Effector memory CD4-positive, alpha-beta T cell (primary cell): ENCODE results near the gene COL20A1.

Experiments
- DNase-seq, 3 donors: peaks; one replicate each; pipeline ENCODE4 v3.0.0-alpha.2; 2020
- H3K27ac ChIP-seq: 2 replicates; pipeline ENCODE4 v1.7.0; 2013; ENCODE audit warnings: mild to moderate bottlenecking, low read length, moderate library complexity; ENCODE audit not compliant: insufficient read depth, poor library complexity, severe bottlenecking
- H3K27me3 ChIP-seq: replicated peaks from 2 replicates; pipeline ENCODE4 v1.7.0; 2013; ENCODE audit warnings: mild to moderate bottlenecking, low read length; ENCODE audit not compliant: insufficient read depth, control insufficient read depth, poor library complexity, severe bottlenecking
- H3K36me3 ChIP-seq: 2 replicates; pipeline ENCODE4 v1.7.0; 2013; ENCODE audit warnings: mild to moderate bottlenecking, low read length, moderate library complexity; ENCODE audit not compliant: control insufficient read depth, insufficient read depth
- H3K4me1 ChIP-seq: 2 replicates; pipeline ENCODE4 v1.7.0; 2013; ENCODE audit warnings: low read length, mild to moderate bottlenecking; ENCODE audit not compliant: control insufficient read depth, insufficient read depth, poor library complexity, severe bottlenecking
- H3K4me3 ChIP-seq: 2 replicates; pipeline ENCODE4 v1.7.0; 2013; ENCODE audit warnings: low read length, low read depth, mild to moderate bottlenecking; ENCODE audit not compliant: insufficient read depth, poor library complexity, severe bottlenecking
- H3K9me3 ChIP-seq: 2 replicates; pipeline ENCODE4 v1.7.0; 2013; ENCODE audit warnings: mild to moderate bottlenecking, low read length, moderate library complexity; ENCODE audit not compliant: control insufficient read depth

Gene COL20A1

DNA sequence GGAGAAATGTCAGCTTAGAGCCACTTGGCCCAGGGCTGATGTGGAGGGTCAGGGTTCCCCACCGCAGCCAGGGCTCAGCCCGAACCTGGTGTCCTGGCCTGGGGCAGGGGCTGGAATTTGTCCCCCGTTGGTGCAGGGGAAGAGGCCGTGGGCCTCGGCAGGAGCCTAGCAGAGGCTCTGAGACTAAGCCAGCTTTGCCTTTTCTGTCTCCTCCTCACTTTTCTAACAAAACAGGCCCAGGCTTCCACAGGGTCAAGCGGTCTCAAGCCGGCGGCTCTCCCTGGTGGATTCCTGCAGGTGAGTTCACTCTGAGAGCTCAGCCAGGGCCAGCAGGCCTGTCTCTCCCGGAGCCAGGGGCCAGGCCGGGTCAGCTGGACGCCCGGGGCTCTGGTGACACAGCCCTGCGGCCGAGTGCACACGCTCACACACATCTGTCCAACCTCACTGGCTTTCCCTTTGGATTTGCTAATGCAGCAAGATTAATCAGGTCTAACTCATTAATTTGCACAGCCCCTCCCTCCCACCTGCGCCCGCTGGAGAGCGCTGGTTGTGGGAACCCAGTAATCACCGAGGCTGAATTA, 71.1 kb downstream of the COL20A1 start:
- H3K4me3 ChIP-seq: no peak overlapping the region
- no peaks in the 10 kb centered on the region for H3K36me3 ChIP-seq
- H3K27ac ChIP-seq: no peak overlapping the region
- no peaks in the 10 kb centered on the region for H3K9me3 ChIP-seq
- peaks cover 24% of the 10 kb centered on the region for H3K27me3 ChIP-seq
- peaks cover 5% of the 10 kb centered on the region for H3K4me1 ChIP-seq
- DNase-seq: no peak

DNA sequence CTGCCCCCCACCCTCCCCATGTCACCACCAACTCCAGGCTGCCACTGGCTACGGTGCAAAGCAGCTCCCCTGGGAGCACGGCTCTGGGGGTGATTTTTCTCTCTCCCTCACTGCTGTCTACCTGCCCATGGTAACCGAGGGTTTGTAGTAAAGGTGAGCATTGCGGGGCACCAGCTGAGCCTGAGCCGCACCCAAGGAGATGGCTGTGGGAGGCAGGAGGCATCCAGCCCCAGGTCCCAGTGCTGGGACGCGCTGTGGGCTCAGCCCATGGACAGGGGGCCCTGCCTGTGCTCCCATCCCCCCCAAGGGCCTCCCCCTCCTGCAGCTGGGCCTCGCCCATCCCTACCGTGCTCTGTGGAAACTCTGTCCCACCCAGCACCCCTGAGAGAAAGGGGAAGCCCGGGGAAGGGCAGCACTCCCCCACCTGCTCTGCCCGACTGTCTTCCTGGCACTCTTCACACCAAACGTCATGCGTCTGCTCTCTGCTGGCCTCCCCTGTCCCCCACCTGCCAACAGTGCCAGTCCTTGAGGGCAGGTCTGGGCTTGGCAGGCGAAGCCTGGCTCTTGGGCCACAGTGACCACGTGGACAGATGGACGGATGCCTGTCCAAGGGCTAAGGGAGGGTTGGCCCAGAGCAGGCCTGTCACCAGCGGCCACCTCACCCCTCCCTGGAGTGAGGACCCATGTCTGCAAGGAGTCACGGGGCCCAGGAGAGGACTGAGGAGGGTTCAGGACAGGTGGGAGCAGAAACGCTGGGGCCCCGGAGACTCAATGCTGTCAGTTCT, 72.0 kb downstream of the COL20A1 start:
- Histone ChIP-seq H3K4me1 (peaks cover 5% of the 10 kb centered on the region), H3K4me3 (no peak overlapping the region), H3K27me3 (peaks cover 21% of the 10 kb centered on the region), H3K27ac (no peak overlapping the region), H3K36me3 (no peaks in the 10 kb centered on the region), H3K9me3 (no peaks in the 10 kb centered on the region)
- no peak for DNase-seq

DNA sequence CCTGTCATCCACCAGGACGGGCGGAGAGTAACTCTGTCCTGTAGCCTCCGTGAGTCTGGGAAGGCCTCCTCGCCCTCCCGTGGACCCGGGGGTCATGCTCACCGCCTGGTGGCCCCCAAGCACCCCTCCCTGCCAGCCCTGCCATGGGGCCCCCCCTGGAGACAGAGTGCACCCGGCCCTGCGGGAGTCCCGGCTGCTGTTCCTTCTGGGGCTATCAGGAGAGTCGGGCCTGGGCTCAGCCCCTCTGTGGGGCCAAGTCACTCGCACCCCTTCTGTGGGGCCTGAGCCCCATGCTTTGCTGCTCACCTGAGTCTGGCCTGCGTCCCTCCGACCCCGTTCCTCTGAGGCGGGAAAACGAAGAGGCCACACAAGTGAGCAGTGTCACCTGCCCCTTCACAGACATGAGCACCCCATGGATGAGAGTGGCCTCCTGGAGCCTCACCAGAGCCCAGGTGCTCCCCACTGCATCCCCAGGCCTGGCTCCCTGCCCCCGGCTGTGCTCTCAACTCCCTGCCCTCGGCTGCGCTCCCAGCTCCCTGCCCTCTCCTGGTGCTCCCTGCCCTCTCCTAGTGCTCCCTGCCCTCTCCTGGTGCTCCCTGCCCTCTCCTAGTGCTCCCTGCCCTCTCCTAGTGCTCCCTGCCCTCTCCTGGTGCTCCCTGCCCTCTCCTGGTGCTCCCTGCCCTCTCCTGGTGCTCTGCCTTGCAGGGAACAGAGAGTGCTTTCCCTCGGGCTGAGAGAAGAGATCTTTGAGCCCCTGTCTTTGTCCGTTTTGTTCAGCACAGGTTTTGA, 72.8 kb downstream of the COL20A1 start:
- H3K4me1 ChIP-seq: no peaks in the 10 kb centered on the region
- H3K4me3 ChIP-seq: no peak overlapping the region
- H3K9me3 ChIP-seq: no peaks in the 10 kb centered on the region
- H3K36me3 ChIP-seq: no peaks in the 10 kb centered on the region
- no peak for DNase-seq
- H3K27ac ChIP-seq: no peak overlapping the region
- H3K27me3 ChIP-seq: peaks cover 13% of the 10 kb centered on the region

DNA sequence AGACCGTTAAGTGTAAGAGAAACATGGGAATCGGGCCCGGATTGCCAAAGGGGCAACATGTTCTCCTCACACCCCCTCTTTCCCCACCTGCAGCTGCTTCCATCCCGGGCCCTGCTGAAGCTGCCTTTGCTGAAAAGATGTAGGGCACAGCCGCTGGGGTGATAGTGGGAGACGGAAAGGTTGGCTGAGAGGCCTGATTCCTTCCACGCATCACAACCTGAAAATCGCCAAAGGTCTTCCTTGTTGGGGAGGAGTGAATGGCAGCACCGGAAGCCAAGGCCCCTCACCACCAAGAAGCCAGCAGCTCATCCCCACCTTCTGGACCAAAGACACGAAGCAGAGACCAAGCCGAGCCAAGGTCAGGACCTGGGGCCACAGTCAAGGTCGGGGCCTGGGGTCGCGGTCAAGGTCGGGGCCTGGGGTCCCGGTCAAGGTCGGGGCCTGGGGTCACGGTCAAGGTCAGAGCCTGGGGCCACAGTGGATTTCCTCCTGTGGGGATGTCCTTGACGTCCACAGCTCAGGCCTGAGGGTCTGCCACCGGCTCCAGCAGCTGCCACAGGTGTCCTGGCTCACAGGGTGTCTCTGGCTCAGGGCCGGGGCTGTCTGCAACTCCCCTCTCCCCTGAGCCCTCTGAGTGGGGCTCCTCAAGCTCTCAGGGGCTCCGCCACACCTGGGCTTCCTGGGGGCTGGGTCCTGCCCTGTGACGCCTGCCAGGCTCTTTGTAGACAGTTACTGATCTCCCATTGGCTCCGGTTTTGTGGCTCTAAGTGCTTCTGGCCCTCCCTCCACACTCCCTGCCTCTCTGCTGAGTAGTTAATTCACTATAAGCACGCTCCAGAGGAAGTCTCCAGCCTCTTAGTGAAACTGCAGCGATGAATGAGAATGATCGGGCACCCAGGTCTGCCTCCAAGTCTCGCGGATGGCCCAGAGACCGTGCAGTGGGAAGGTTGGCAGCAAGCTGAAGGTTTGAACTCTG, 73.7 kb downstream of the COL20A1 start:
- no peaks in the 10 kb centered on the region for H3K9me3 ChIP-seq
- peaks cover 10% of the 10 kb centered on the region for H3K27me3 ChIP-seq
- H3K4me1 ChIP-seq: no peaks in the 10 kb centered on the region
- H3K4me3 ChIP-seq: no peak overlapping the region
- H3K27ac ChIP-seq: no peak overlapping the region
- no peaks in the 10 kb centered on the region for H3K36me3 ChIP-seq
- DNase-seq: no peak

DNA sequence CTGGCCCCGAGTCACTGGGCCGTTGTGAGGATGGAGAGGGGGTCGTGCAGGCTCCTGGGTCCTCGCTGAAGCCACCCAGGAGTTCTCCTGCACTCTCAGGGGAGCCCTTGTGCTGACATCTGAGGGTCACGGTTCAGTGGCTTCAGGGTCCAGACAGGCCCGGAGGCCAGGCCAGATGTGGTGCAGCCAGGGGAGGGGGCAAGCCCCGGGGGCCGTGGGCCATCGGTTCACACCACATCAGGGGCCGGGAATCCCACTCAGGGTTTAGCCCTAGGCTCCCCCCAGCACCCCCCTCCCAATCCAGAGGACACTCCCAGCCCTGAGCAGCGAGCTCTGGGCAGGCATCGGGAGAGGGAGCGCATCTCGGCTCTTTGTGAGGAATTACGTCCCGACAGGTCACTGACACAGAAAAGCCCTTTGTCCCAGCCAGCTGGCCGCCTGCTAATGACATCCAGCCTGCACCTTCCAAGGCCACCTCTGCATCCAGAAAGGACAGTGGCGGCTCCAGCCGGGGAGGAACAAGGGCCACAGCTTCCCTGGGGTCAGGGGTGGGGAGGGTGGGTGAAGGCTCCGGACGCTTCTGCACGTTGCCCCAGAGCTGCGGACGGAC, 74.6 kb downstream of the COL20A1 start:
- H3K27ac ChIP-seq: no peak overlapping the region
- no peak for DNase-seq
- no peaks in the 10 kb centered on the region for H3K36me3 ChIP-seq
- H3K9me3 ChIP-seq: no peaks in the 10 kb centered on the region
- no peaks in the 10 kb centered on the region for H3K4me1 ChIP-seq
- H3K4me3 ChIP-seq: no peak overlapping the region
- peaks cover 7% of the 10 kb centered on the region for H3K27me3 ChIP-seq

DNA sequence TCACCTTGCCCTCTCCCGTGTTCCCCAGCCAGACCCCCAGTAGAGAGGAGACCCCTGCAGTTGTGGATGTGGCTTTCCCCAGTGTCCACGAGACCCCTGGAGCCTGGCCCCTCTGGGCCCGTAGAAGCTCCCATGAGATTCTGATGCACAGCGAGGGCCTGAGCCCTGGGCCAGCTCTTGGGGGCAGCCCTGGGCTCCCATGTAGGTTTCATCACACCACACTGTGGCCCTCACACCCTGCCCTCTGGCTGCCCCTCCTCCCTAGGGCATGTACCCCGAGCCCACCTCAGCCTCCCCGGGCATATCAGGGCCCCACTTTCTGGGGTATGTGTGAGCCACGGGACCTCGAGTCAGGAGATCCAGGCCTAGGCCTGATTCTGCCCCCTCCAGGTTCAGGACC, 75.2 kb downstream of the COL20A1 start:
- Histone ChIP-seq H3K4me3 (no peak overlapping the region), H3K9me3 (no peaks in the 10 kb centered on the region), H3K27me3 (peaks cover 4% of the 10 kb centered on the region), H3K4me1 (no peaks in the 10 kb centered on the region), H3K36me3 (no peaks in the 10 kb centered on the region), H3K27ac (no peak overlapping the region)
- DNase-seq: no peak

DNA sequence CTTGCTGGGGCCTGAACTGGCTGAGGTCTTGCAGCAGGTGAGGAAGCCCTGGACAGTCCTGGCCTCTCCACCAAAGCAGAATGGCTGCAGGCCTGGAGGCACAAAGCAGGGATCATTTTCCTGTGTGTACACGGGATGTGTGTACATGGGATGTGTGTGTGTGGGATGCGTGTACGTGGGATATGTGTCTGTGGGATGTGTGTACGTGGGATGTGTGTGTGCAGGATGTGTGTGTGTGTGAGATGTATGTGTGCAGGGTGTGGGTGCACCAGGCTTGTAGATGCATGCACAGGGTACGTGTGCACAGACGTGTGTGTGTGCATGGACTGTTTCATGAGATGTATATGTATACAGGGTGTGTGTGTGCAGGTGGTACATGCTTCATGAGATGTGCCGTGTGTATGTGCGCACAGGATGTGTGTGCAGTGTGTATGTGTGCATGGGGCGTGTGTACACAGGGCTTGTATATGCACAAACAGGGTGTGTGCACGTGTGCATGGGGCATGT, 76.1 kb downstream of the COL20A1 start:
- no peak overlapping the region for H3K4me3 ChIP-seq
- no peaks in the 10 kb centered on the region for H3K4me1 ChIP-seq
- DNase-seq: no peak
- peaks cover 4% of the 10 kb centered on the region for H3K27me3 ChIP-seq
- H3K9me3 ChIP-seq: no peaks in the 10 kb centered on the region
- no peaks in the 10 kb centered on the region for H3K36me3 ChIP-seq
- no peak overlapping the region for H3K27ac ChIP-seq

DNA sequence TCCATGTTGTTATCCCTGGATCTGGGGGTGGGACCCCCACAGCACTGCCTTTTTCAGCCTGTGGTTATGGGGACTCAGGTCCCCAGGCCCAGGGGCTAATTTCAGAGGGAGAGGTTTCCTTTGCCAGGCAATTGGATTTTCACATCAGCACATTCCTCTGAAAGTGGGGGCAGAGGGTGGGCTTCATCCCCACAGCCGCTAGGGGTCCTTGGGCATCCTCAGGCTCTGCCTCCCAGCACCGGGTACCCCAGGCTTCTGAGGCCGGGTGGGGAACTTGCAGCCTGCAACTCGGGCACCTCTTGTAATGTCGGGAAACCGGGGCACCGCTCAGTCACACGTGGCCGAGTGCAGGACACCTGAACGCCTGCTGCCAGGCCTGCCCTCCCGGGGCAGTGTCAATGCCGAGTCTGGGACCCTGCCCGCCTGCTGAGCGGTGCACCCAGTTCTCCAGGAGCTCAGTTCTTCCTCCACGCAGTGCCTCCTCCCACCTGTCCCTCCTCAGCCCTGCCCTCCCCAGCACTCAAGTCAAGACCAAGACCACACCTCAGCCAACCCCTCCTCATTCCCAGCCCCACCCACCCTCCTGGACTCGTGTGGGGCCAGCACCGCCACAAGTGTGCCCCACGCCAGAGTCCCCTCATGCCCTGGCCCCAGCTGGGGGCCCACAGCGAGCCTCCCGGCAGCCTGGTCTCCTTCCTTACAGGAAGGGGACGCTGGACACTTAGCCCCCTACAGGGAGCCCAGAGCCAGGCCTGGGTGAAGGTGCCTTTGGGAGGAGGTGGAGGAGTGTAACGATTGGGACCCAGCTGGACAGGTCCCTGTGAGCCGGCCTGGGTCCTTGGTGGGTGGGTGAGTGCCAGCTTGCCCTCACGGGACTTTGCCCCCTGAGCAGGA, 77.0 kb downstream of the COL20A1 start:
- Histone ChIP-seq H3K9me3 (no peaks in the 10 kb centered on the region), H3K36me3 (no peaks in the 10 kb centered on the region), H3K27me3 (peaks cover under 1% of the 10 kb centered on the region), H3K4me3 (no peak overlapping the region), H3K27ac (no peak overlapping the region), H3K4me1 (no peaks in the 10 kb centered on the region)
- DNase-seq: no peak
